NCI-H187 (cell line): ENCODE data around the gene PPP2R2C.
A peak's percentile ranks its signal among the peaks of the same experiment; 100 is the strongest.

Experiments
- DNase-seq, 2 experiments: peaks; one replicate each; lab custom pipeline; 2025; lab: John Stamatoyannopoulos, UW

The PPP2R2C gene

DNA sequence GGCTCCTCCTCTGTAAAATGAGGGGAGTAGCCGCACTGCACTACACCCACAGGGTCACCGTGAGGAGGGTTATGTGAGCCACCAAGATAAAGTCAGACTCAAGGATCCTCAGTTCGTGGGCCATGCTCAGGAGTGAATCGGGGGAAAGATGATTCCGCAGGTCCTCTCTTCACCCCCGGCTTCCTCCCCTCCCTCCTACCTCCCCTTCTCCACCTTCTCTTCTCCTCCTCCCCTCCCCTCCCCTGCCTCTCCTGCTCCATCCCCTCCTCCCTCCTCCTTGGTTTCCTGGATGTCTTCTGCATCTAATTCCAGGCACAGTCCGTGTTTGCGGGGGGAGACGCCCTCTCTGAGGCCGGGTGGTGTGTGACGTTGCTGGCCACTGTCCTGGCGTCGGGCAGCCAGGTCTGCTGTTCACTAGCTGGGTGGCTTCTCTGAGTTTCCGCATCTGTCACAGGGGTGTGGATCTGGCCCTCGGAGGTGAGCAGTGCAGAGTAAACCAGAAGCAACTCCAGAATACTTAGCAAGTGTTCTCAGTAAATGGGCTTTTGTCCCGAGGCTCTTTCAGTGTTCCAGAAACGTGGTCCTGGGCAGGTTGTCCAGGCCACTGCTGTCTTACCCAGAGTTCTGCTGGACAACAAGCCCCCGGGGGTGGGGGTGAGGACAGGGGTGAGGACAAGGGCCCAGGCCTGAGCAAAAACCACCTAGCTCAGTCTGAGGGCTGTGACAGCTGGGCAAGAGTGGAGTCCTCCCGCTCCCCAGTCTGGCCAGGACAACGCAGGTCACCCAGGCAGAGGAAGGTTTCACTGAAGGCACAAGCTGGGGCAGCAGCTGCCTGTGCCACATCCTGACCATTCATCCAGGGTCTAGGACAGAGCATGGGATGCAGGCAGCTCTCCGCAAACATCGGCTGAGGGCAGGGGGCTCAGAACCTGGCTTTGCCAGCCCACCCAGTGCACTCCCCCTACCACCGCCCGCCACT is 92.4 kb downstream of the PPP2R2C start:
- DNase-seq: no peak

DNA sequence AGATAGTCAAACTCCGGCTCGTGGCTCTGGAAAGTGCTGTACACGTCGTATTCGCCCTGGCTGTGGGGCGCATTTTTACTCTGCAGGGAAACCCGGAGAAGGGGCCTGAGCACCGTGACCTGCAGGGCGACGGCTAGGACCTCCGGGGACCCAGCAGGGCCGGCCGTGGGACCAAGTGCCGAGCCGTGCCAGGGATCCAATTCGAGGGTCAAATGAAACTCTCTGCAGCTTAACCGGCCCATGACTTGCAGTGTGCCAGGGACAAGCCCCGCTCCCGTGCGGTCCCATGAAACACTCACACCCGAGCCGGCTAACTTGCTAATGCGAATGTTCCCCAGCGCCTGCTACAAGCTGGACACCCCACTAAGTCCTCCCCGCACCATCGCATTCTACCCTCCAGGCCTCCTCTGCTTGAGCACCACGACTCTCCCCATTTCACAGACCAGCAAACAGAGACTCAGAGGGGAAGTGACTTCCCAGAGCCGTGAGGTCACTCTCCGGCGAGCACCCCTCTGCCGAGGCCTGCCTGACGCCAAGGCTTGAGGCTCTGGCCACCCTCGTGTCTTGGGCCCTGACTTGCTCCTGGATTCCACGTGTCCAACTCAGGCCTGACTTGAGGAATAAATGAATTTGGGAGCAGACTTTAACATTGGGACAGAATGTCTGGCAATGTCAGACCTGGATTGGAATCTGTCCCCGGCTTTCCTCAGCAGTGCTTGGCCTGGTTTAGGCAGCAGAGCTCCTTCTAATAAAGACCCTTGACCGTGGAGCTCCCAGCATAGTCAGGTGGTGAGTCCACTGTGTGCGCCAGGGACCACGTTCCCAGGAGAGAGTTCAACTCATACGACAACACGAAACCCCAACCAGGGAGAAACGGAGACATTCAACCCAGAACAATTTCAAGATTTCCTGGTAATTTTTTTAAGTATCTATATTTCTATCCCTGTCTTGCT is 93.6 kb downstream of the PPP2R2C start:
- DNase-seq: no peak

DNA sequence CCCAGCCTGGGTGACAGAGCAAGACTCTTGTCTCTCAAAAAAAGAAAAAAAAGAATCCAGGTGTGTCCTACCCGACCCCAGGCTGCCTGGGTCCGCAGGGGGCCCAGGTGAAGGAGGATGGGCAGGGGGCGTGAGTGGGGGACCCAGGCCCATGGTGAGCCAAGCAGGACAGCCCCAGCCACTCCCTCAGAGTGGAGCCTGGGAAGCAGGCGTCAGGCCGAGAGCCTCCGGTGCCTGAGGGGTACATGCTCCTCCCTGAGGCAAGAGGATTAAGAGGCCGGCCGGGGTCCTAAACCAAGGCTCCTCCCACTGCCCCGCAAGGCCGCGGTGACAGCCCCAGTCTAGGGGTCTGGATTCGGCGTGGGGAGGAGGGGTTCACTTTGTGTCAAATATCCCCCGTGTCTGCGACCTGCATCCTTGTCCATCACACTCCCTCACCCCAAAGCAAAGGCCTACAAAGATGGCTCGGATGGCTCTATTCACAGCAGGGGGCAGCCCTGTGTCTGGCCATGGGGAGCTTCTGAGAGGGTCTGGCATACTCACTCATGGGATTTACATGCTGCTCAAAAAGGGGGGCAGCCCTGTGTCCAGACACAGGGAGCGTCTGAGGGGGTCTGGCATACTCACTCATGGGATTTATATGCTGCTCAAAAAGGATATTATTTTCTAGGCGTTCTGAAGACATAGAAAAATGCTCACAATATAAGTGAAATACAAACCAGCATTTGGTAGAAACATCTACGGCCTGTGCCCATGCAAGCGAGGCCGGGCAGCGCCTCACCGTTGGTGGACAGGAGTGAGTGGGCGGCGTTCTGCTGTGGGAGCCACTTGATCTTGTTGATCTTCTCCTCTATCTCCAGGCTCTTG is 94.6 kb downstream of the PPP2R2C start:
- DNase-seq: no peak

DNA sequence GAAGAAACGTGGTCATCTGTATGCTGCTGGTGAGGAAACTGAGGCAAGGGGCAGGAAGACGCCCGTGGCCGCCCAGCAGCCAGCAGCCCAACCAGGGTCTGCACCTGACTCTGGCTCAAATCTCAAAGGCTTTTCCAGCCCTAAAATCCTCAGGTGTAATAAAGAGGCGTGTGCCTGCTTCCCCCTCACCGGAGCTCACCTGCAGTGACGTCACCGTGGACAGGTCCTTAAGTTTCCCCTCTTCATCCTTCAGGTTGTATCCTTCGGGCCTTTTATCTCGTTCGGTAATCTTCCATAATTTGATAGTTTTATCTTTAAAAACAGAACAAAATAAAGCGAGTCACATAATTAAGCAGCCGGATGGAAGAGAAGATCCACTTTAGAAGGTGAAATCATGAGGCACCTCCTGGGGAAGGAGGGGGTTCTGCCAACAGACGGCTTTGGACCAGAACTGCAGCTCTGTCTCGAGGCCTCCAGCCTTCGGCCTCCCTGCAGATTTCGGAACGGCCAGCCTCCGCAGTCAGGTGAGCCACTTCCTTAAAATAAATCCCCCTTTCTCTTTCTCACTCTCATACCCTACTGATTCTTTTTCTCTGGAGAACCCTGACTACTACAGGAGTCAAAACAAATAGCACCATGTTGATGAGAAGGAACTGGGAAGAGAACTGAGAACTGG is 96.7 kb downstream of the PPP2R2C start:
- no peak for DNase-seq

DNA sequence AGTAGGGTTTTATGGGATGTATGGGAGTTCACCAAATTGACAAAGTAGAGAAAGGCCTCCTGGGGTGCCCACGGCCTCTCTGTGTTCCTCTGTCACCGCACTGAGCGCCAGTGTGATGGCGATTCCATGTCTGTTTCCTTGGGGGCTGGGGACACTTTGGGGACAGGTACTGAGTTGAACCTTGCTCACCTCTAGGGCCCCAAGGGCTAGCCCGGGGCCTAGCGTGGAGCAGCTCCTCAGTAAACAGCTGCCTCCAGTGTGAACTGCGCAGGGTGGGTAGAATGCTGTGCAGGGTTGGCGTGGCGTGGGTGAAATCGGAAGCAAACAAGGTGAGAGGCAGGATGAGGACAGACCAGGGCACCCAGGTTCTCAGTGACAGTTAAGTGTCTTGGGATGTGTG is 97.8 kb downstream of the PPP2R2C start:
- DNase-seq: no peak

DNA sequence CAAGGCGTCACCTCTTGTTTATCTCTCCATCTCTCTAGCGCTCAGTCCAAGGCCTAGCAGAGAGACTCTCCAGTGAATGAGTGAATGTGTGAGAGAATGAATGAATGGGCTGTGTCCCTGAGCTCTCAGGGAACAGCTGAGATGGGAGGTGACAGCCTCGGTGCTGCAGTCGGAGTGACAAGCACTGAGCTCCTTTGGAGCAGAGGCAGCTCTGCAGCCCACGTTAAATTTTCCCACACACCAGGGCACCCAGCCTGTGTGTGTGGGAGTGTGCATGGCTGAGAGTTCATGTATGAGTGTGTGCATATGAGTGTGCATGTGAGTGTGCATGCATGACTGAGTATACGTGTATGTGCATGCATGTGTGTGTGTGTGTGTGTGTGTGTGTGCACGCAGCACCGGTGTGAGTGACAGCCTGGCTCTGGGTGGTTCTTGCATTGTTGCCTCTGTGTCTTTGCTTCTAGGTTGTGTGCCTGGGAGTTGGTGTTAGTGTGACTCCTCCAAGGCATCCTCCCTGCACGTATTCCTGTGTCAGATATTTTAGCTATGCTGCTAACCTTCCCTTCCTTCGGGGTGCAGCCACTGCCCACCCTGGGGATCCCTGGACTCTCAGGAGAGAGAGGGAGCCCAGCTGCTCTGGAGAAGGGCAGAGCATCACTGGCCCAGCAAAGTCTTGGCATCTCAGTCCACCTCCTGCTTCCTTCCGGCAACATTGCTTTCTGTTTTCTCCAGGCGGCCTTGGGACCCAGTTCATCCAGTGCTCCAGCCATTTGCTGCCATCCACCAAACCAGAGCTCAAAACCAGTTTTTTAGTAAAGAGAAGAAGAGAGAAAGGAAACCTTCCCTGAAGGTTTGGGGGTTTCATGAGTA is 98.6 kb downstream of the PPP2R2C start:
- DNase-seq: no peak

DNA sequence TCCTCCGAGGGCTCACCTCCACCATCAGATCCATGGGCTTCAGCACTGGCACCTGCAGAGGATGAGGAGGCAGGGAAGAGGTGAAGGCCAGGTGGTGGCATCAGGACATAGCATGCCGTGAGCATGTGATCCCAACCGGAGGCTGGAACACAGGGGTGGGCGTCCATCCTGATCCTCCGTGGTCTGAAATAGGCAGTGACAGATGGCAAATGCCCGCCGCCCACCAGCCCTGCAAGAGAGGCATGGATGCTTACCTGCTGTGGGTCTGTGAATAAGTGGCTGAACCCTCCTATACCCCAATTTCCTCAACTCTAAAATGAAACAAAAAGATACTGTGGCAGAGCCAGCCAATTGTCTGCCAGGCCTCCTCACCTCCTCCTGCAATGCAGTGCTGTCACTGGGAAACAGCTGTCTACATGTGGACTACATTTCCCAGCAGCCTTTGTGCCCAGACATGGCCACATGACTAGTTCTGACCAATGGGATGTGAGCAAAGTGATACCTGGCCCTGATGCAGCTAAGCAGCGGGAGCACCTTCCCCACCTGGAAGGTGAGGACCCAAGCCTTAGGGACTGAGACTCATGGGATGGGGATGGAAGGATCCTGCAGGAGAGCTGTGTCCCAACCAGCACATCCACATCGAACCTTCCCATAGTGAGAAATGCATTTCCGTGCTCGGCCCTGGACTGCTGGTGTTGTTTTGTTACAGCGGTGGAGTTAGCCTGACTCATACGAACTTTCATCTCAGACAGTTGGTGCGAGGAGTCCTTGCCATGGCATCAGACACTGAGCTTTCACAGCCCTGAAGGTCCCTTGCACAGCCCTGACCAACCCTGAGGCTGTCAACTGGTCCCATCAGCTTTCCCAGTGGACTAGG is 99.5 kb downstream of the PPP2R2C start:
- peak in 1 of 2 experiments; percentile 48 for DNase-seq

DNA sequence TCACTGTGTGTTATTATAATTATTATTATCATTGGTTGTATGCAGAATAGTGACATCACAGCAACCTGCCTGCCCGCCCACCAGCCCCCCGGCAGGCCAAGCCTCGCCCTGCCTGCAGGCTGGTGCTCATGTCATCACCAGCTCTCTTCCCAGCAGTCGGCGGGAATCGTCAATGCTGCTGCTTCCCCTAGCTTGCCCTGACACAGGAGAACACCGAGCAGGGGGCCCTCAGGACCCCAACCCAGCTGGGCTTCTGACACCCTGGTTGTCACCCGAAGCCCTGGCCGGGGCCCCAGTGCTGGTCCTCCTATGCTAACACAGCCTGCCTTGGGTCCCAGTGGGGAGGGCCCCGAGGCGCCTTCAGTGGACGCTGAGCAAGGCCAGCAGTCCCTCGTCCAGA is 100.6 kb downstream of the PPP2R2C start:
- no peak for DNase-seq

DNA sequence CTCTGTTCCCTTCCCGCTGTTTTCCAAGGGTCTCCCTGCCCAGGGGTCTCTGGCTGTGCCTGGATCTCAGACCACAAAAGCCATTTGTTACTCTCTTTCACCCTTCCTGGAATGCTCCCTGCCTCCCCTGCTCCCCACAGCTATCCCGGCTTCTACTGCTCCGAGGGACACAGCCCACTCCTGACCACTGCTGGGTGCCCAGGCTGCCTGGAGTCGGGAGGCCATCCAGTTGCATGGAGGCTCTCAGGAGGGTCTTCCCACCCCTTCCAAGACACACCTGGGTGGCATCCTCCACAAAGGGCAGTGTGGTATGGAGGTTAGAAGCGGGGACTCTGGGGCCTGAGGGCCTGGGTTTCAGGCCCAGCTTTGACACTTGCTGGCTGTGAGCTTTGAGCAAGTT is 101.1 kb downstream of the PPP2R2C start:
- no peak for DNase-seq

DNA sequence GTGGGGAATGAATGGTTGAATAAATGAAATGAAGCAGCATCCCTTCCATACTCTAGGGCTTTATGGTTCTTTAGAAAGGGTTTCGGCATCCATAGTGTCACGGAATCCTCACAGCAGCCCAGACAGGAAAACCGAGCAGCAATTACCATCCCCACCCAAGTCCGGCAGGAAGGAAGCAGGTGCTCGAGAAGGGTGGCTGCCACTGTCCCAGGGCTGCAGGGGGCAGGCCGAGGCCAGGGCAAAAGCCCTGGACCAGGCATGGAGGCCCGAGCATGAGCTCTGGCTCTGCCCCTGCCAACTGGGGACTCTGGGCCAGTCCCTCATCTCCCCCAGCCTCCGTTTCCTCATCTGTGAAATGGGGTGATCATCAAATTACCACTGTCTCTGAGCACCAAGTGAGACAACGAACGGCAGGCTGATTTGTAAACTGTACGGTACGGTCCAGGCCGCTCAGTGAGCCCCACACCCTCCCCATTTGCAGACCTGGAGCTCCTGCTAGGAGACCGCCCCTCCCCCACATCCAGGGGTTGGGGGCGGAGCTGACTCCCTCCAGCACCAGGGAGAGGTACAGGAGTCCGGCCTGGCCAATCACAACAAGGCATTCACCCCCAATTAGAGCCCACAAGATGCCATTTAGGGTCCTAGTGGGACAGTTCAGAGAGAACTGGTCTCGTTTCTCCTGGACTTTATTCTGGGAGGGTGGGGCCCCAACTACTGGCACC is 102.3 kb downstream of the PPP2R2C start:
- no peak for DNase-seq

DNA sequence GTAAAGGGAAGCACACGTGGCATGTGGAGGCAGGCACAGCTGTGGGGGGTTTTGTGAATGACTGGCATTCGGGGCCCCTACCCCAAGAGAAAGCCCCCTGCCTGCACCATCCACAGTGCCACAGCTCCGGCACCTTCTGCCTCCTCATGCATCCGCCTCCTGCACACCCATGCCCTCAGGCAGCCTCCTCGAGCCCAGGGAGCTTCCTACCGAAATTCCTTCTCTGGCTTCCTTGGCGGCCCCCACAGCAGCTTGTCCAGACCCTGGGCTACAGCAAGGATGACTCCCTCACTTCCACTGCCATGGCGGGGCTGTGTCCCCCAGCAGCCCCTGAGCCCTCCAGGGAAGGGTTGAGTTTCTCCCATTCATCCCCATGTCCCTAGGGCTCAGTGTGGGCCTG is 102.9 kb downstream of the PPP2R2C start:
- no peak for DNase-seq

DNA sequence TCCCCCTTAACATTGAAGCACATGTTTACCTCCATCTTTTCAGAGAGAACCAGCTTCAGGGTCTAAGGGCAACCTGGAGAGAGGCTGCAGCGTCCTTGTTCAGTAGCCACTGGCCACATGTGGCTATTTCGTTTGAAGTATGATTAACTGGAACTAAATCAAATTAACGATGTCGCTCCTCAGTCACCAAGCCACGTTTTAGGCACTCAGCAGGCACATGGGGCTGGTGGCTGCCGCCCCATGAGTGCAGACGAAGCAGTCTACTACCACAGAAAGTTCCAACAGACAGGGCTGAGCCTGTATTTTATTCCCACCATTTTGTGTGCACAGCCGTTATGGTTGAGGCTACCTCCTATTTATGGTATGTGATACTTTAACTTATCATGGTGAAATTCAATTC is 103.4 kb downstream of the PPP2R2C start:
- DNase-seq: no peak

DNA sequence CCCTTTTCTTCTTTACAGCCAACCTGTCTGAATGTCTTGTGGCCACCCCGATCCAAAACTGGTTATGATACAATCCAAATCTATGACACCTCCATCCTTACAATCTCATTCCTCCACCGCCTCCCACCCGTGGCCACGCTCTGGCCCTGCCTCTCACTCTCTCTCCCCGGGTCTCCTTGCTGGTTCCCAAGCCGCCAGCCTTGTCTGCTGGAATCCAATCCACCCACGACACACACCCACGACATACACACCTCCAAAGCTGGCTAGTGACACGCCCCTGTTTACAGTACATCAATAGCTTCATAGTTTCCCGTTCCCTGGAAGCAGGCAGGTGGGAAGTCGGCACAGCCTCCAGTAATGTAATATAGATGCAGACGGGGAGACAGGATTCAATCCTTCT is 103.8 kb downstream of the PPP2R2C start:
- DNase-seq: no peak

DNA sequence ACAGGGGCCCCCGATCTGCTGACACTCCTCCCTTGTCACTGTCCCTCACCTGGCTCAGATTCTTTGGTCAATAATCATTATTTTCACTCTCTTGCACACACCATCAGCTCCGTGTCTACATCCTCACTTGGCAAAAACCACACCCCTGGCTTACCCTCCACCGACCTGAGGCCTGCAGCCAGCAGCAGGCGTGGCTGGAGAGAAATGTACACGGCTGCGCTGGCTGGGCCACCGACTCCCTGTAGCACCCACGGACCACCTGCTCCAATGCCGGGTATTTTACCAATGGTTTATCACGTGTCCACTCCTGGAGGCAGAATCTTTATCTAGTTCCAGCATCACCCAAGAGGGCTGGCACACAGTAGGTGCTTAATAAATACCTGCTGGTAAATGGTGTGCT is 104.3 kb downstream of the PPP2R2C start:
- DNase-seq: no peak

DNA sequence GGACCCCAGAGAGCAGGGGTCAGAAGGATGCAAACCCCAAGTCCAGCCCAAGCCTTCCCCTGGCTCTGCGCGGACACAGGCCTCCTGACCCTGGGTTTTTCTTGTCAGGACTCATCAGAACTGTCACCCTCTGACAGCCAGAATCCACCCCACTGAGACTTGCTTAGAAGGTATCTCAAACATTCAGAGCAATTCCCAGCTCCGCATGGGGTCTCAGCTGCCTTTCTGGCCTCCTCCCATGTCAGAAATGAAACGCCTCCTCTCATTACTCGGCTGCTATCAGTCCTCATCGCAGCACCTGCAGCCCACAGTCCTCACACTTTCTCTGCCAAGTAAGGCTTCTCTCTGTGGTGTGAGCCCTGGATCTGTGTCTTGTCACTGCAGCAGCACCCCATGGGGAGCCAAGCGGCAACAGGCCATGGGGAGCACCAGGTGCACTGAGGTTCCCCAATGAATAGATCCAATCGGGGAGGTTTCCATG is 105.0 kb downstream of the PPP2R2C start:
- DNase-seq: no peak

DNA sequence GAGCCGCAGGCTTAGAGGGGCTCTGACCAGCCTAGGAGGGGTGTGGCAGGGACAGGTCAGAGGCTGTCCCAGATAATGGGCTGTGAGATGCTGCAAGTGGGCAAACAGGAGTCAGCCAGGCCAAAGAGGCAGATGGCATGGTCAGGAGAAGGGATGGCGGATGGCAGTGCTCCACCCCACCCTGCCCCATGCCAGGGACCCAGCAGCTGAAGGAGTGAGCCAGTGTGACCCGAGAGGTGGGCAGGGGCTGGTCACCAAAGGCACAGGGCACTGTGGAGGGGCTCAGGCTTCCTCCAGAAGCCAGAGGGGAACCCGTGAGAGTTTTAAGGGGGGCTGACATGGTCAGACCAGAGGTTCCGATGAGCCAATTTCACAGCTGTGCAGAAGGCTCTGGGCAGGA is 105.8 kb downstream of the PPP2R2C start:
- DNase-seq: no peak

DNA sequence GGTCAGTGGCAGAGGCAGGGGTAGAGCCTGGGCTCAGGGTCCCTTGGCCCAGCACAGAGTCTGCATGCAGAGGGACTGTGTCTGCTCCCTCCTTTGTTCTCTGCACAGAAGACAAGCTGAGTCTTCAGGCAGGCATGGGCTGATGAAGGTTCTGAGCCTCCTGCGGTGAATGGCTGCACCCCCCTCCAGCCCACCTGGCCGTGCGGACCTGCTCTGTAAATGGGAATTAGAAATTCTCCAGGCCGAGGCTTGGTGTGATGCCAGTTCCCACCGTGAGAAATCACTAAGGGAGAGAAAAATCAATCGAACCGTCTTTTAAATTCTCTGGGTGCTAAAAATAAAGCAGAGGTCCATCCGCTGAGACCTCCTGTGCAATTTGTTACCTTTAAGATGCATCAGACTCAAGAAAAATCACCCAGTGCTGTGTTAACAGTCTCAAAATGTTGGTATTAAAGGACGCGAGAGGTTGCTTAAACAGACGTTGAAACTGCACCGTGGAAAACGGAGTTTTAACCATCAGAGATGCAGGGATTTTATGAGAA is 106.8 kb downstream of the PPP2R2C start:
- DNase-seq: no peak

DNA sequence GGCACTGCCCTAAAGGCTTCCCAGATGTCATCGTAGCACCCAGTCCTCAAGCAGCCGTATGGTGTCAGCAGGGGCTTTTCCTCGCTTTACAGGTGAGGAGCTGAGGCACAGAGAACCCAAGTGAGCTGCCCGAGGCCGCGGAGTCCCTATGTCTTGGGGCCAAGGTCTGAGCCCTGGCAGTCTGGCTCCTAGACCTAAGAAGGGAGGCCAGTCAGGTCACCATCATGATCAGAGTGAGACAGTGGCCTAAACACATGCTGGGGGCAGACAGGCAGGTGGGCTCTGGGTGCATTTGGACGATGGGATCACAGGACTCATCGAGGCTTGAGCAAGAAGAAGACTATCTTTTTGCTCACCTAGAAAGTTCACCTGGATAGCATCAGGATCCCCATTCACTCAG is 107.8 kb downstream of the PPP2R2C start:
- DNase-seq: no peak
